SIG-M5 (cell line): ENCODE measurements around the gene GCGR.

ENCODE experiments used
- DNase-seq: peaks from one replicate; lab custom pipeline; 2025; lab: John Stamatoyannopoulos, UW

Gene GCGR

GRCh38 chr17:81803728-81804558 is at the start of gene GCGR:
TSS of gene GCGR (plus strand) at chr17:81804150. CDS start at chr17:81809019, 4,869 bp downstream.
- no peak for DNase-seq

GRCh38 chr17:81792675-81793615 is 11.0 kb upstream of the GCGR start:
- no peak for DNase-seq

GRCh38 chr17:81794074-81794476 is 9.9 kb upstream of the GCGR start:
- DNase-seq: no peak

DNA sequence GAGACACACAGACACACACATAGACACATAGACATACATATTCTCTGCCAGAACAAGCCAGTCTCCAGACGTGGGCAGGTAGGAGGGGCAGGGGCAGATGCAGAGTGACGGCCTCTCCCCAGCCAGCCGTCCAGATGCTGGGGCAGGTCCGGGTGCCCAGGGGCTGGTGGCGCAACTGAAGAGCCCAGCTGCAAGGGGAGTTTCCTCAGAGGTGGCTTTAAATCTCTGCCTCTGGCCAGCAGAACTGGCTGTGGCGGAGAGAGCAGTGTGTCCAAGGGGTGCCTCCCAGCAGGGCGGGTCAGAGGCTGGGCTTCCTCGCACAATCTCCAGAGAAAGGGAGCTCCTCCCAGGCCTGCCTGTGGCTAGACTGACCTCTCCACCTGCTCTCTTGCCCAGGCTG is 9.4 kb upstream of the GCGR start:
- no peak for DNase-seq

- DNase-seq: no peak
Observed at GRCh38 chr17:81801327-81801726, 2.6 kb upstream of the GCGR start.

DNA sequence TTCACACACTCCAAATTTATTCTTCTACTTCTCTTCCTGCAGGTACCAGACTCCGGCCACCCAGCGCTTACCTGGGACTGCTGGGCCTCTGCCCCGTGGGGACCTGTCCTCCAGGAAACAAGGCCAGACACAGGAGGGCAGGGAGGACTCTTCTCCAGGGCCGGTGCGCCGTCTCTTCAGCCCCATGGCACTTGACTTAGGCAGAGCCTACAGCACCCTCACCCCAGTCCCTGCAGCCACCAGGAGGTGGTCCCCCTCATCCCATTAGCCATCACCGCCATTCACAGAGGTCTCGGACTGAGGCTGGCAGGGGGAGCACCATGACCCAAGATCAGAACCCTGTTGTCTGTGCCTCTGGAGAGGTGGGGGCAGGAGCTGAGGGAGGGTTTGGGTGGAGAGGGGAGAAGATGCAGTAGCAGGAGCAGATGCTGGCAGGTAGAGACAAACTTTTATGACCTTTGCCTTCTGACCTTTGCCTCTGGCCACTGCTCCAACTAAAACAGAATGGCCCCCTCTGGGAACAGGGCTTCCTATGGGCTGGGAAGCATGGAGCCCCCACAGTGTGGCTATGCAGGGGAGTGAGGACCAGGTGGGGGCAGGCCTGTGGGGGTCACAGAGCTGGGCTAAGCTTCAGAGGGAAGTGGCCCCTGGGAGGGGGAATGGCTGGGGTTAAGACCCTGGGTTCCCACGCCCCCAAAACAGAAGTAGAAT is 1.7 kb upstream of the GCGR start:
- no peak for DNase-seq

DNA sequence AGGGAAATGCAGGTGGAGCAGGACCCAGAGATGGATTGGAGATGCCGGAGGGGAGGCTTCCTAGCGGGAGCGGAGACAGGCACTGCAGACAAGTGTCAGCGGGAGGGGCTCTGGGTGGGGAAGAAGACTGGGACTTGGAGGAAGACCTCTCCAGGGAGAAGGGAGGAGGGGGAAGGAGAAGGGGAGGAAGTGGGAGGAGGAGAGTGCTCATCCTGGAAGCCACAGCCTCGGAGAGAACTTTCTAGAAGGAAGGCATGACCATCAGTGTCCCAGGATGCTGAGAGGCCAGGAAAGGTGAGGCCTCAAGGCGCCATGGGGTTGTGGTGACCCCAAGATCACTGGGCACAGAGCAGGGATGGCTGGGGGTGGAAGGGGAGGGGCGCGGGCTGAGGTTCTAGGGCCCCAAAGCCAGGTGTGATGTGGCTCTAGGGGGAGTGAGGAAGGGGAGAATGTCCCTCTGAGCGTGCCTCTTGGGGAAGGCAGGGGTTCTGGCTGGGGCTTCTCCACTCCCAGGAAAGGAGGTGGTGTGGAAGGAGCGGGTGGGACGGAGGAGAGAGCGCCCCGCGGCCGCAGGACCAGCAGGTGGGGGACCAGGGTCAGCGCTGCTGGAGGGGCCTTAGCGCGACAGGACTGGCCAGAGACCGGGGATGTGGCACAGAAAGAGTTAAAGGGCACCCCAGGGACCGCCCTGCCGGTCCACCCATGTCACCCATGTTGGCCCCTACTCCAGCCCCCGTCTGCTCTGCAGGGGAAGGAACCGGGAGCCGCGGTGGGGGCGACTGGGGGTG is 900 bp upstream of the GCGR start:
- DNase-seq: no peak

- DNase-seq: no peak
Observed at GRCh38 chr17:81804559-81805399, 829 bp downstream of the GCGR start.

DNA sequence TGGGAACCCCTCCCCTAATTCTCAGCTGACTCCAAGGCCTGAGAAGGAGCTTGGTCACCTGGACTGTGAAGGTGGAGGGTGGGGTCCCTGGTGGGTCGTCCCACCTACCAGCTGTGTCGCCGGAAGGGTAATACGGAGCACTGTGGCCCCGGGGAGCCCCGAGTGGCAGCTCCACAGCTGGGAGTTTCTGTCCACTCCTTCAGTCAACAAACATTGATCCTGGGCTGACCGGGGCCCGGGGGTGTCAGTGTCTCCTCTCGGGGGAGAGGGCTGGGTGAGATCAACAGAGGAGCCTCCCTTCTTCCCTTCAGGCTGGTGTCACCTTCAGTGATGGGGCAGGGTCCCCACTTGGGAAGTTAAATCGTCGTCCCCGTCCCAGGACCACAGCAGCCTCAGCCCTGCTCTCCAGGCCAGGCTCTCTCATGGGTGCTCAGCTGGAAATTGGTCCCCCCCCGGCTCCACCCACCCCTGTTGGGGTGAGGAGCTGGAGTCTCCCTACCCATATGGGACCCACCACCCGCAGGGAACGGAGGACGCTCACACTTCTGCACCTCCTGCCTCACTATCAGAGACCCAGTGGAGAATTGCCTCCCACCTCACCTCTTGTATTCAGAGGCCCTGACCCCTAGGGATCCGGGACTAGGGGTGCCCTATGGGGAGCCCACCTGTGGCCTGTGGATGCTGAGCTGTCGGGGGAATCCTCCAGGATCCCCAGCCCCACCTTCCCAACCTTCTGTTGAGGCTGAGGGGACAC is 1.9 kb downstream of the GCGR start:
- DNase-seq: no peak

DNA sequence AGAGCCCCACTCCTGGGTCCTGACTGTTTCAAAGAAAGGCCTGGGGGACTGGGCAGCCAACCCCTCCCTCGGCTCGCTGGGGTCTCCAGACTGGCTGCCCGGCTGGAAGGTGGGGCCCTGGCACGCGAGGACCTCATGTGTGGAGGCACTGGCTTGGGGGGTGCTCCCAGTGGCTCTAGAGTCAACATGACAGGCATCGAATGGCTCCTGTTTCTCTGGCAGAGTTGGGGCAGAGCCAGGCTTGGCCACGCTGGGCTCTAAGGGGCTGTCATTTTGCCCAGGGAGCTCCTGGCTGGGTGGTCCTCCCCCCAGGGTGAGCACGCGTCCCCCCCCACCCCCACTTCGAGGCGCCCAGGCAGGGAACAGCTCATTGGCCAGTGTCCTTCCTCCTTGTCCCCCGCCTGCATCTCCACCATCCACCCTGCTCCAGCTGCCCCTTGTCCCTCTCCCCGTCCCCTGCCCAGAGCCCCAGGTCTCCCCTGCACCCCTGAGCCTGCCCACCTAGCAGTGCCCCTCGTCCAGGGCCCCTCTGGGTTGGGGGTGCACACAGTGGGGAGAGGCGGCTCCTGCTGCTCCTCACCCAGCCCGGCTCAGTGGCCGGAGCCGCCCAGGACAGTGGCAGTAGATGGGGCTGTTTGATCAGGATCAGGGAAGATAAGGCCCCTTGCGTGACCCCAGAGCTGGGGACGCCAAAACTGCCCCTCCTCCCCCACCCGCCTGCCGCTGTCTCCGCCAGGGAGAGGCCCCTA is 2.7 kb downstream of the GCGR start:
- DNase-seq: no peak

GRCh38 chr17:81807210-81807719 is 3.3 kb downstream of the GCGR start:
- DNase-seq: no peak

GRCh38 chr17:81807839-81808238 is 3.9 kb downstream of the GCGR start:
- no peak for DNase-seq

DNA sequence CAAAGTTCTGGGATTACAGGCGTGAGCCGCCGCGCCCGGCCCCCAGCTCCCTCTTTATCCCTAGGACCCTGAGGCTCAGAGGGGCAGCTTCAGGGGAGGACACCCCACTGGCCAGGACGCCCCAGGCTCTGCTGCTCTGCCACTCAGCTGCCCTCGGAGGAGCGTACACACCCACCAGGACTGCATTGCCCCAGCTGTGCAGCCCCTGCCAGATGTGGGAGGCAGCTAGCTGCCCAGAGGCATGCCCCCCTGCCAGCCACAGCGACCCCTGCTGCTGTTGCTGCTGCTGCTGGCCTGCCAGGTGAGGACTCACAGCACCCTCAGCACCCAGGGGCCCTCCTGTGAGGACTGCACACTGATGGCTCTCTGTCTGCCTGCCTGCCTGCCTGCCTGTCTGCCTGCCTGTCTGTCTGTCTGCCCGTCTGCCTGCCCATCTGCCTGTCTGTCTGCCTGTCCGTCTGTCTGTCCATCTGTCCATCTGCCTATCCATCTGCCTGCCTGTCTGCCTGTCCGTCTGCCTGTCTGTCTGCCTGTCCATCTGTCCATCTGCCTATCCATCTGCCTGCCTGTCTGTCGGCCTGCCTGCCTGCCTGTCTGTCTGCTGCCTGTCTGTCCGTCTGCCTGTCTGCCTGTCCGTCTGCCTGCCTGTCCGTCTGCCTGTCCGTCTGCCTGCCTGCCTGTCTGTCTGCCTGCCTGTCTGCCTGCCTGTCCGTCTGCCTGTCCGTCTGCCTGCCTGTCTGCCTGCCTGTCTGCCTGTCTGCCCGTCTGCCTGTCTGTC is 5.0 kb downstream of the GCGR start:
- DNase-seq: no peak

DNA sequence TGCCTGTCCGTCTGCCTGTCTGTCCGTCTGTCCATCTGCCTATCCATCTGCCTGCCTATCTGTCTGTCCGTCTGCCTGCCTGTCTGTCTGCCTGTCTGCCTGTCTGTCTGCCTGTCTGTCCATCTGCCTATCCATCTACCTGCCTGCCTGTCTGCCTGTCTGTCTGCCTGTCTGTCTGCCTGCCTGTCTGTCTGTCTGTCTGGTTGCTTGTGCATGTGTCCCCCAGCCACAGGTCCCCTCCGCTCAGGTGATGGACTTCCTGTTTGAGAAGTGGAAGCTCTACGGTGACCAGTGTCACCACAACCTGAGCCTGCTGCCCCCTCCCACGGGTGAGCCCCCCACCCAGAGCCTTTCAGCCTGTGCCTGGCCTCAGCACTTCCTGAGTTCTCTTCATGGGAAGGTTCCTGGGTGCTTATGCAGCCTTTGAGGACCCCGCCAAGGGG is 5.6 kb downstream of the GCGR start:
- DNase-seq: no peak

- DNase-seq: no peak
Observed at GRCh38 chr17:81810476-81810875, 6.5 kb downstream of the GCGR start.

GRCh38 chr17:81810892-81811704 is 7.1 kb downstream of the GCGR start:
- DNase-seq: no peak
